H9 (cell line): Measurements from ENCODE around the gene RSF1. TPM values are rescaled to one million over a fixed set of nuclear protein-coding genes. Genes with fewer than 3 reads are reported as not detected.
"Not testable (repeated sequence)": the region's sequence is repeated elsewhere in the genome, so short reads cannot be mapped to it uniquely, and the experiment has no call there.

Source experiments
- DNase-seq: peaks from one replicate; pipeline ENCODE4 v3.0.0-alpha.2; 2017
- H2AFZ ChIP-seq: one replicate; pipeline ENCODE4 v1.6.1; 2013; ENCODE audit warnings: mild to moderate bottlenecking, low read length, control low read depth, moderate library complexity
- H2AK5ac ChIP-seq: 2 replicates; pipeline ENCODE4 v1.6.1; 2013; ENCODE audit warnings: low read length, control low read depth, mixed read lengths; ENCODE audit not compliant: insufficient read length
- H2BK120ac ChIP-seq: one replicate; pipeline ENCODE4 v1.6.1; 2013; ENCODE audit warnings: low read depth, mild to moderate bottlenecking, low read length, control low read depth, inconsistent platforms; ENCODE audit not compliant: poor library complexity, severe bottlenecking
- H2BK12ac ChIP-seq: 2 replicates; pipeline ENCODE4 v1.6.1; 2013; ENCODE audit warnings: low read length, control low read depth, mixed read lengths, low read depth; ENCODE audit not compliant: insufficient read length
- H2BK15ac ChIP-seq: 2 replicates; pipeline ENCODE4 v1.6.1; 2013; ENCODE audit warnings: low read depth, low read length, control low read depth
- H2BK20ac ChIP-seq: one replicate; pipeline ENCODE4 v1.6.1; 2013; ENCODE audit warnings: low read depth, mild to moderate bottlenecking, low read length, control low read depth, inconsistent platforms; ENCODE audit not compliant: poor library complexity, severe bottlenecking
- H2BK5ac ChIP-seq: 2 replicates; pipeline ENCODE4 v1.6.1; 2013; ENCODE audit warnings: low read length, control low read depth, mixed read lengths; ENCODE audit not compliant: insufficient read length
- H3K14ac ChIP-seq: 2 replicates; pipeline ENCODE4 v1.6.1; 2013; ENCODE audit warnings: low read length, control low read depth; ENCODE audit not compliant: insufficient read depth
- H3K18ac ChIP-seq: 2 replicates; pipeline ENCODE4 v1.6.1; 2013; ENCODE audit warnings: low read depth, mild to moderate bottlenecking, mixed read lengths, low read length, control low read depth; ENCODE audit not compliant: insufficient read length
- H3K23ac ChIP-seq: 2 replicates; pipeline ENCODE4 v1.6.1; 2013; ENCODE audit warnings: low read length, control low read depth, mixed read lengths, low read depth; ENCODE audit not compliant: insufficient read length
- H3K23me2 ChIP-seq: 2 replicates; pipeline ENCODE4 v1.6.1; 2013; ENCODE audit warnings: low read depth, mild to moderate bottlenecking, mixed read lengths, low read length, control low read depth; ENCODE audit not compliant: insufficient read length, poor library complexity, severe bottlenecking
- H3K27ac ChIP-seq: 2 replicates; pipeline ENCODE4 v1.5.1; 2013; ENCODE audit warnings: low read length, control low read depth, mixed read lengths, low read depth; ENCODE audit not compliant: insufficient read length
- H3K27me3 ChIP-seq: 2 replicates; pipeline ENCODE4 v1.6.1; 2013; ENCODE audit warnings: low read length, control low read depth, inconsistent platforms; ENCODE audit not compliant: insufficient read depth
- H3K4ac ChIP-seq: 2 replicates; pipeline ENCODE4 v1.6.1; 2013; ENCODE audit warnings: low read depth, mild to moderate bottlenecking, control low read depth, inconsistent platforms, low read length, moderate library complexity
- H3K4me1 ChIP-seq: 2 replicates; pipeline ENCODE4 v1.6.1; 2013; ENCODE audit warnings: low read length, control low read depth, inconsistent platforms; ENCODE audit not compliant: insufficient read depth
- H3K4me2 ChIP-seq: 2 replicates; pipeline ENCODE4 v1.6.1; 2013; ENCODE audit warnings: low read length, control low read depth, mixed read lengths; ENCODE audit not compliant: insufficient read length, insufficient read depth
- H3K56ac ChIP-seq: 2 replicates; pipeline ENCODE4 v1.6.1; 2013; ENCODE audit warnings: low read depth, mild to moderate bottlenecking, mixed read lengths, low read length, control low read depth; ENCODE audit not compliant: insufficient read length
- H3K79me1 ChIP-seq: 2 replicates; pipeline ENCODE4 v1.6.1; 2013; ENCODE audit warnings: low read depth, mild to moderate bottlenecking, moderate library complexity, low read length, control low read depth, inconsistent platforms; ENCODE audit not compliant: insufficient read depth, poor library complexity, severe bottlenecking
- H3K79me2 ChIP-seq: 2 replicates; pipeline ENCODE4 v1.6.1; 2013; ENCODE audit warnings: low read length, control low read depth, inconsistent platforms; ENCODE audit not compliant: insufficient read depth
- H3K9ac ChIP-seq: 2 replicates; pipeline ENCODE4 v1.6.1; 2013; ENCODE audit warnings: low read length, control low read depth, mixed read lengths; ENCODE audit not compliant: insufficient read length; ENCODE audit errors: extremely low read depth
- H3K9me3 ChIP-seq: one replicate; pipeline ENCODE4 v1.6.1; 2013; ENCODE audit warnings: low read depth, low read length, inconsistent platforms; ENCODE audit not compliant: control insufficient read depth
- H3T11ph ChIP-seq: one replicate; pipeline ENCODE4 v1.6.1; 2013; ENCODE audit warnings: mild to moderate bottlenecking, low read length, control low read depth, inconsistent platforms
- H4K20me1 ChIP-seq: one replicate; pipeline ENCODE4 v1.6.1; 2013; ENCODE audit not compliant: control insufficient read depth, insufficient read length, insufficient read depth
- H4K5ac ChIP-seq: 2 replicates; pipeline ENCODE4 v1.6.1; 2013; ENCODE audit warnings: low read depth, mild to moderate bottlenecking, mixed read lengths, low read length, control low read depth; ENCODE audit not compliant: insufficient read length
- H4K8ac ChIP-seq: replicated peaks from 2 replicates; pipeline ENCODE4 v1.6.1; 2013; ENCODE audit warnings: low read length, control low read depth, mixed read lengths, low read depth; ENCODE audit not compliant: insufficient read length
- H4K91ac ChIP-seq: 2 replicates; pipeline ENCODE4 v1.6.1; 2013; ENCODE audit warnings: low read depth, mild to moderate bottlenecking, moderate library complexity, mixed read lengths, low read length, control low read depth; ENCODE audit not compliant: insufficient read length
- H3K27ac Mint-ChIP-seq, 3 experiments: 2 replicates in 2 of 3; 3 replicates in 1 of 3; pipeline ENCODE4 v1.8.0; 2020 to 2021; ENCODE audit warnings: mixed read lengths in 3 of 3, mild to moderate bottlenecking in 1 of 3, moderate library complexity in 1 of 3
- H3K27me3 Mint-ChIP-seq: 2 replicates; pipeline ENCODE4 v1.8.0; 2021; ENCODE audit warnings: low read depth, mild to moderate bottlenecking, moderate library complexity, mixed read lengths
- H3K36me3 Mint-ChIP-seq, 3 experiments: 2 replicates in 2 of 3; 3 replicates in 1 of 3; pipeline ENCODE4 v1.8.0; 2020 to 2021; ENCODE audit warnings: low read depth in 3 of 3, mixed read lengths in 3 of 3; ENCODE audit not compliant: insufficient read depth in 1 of 3
- H3K4me1 Mint-ChIP-seq, 2 experiments: 2 replicates each; pipeline ENCODE4 v1.8.0; 2020; ENCODE audit warnings: mixed read lengths in 2 of 2
- H3K4me3 Mint-ChIP-seq, 2 experiments: 2 replicates in 1 of 2; 3 replicates in 1 of 2; pipeline ENCODE4 v1.8.0; 2020 to 2021; ENCODE audit warnings: mild to moderate bottlenecking in 2 of 2, mixed read lengths in 2 of 2, moderate library complexity in 1 of 2
- H3K9me3 Mint-ChIP-seq, 2 experiments: 2 replicates in 1 of 2; 3 replicates in 1 of 2; pipeline ENCODE4 v1.8.0; 2020; ENCODE audit warnings: mild to moderate bottlenecking in 2 of 2, mixed read lengths in 2 of 2, moderate library complexity in 1 of 2
- CTCF ChIP-seq: fragments of 200-600 bp; sonication (generic); conservative IDR thresholded peaks from 3 replicates; pipeline ENCODE4 v1.8.0; 2021; ENCODE audit warnings: antibody characterized with exemption, mild to moderate bottlenecking
- WGBS: extraction: QIAGEN DNeasy Blood & Tissue Kit; methylation state at CpG from one replicate; pipeline ENCODE4 v1.1.7; 2013; ENCODE audit warnings: missing lambda C conversion rate, low lambda C conversion rate, mixed read lengths; ENCODE audit not compliant: insufficient read length; ENCODE audit errors: extremely low coverage; 5-methylcytosine and 5-hydroxymethylcytosine counted together
- total RNA-seq: library from RNA; stranded (reverse); gene quantifications from 2 replicates; pipeline ENCODE4 v1.2.1, GENCODE V29; 2021

Gene RSF1
- total RNA-seq, 1 experiment from 2014 or later = 82.6 TPM

GRCh38 chr11:77636731-77637344 lies 183.7 kb downstream of the RSF1 start:
- H3K23ac ChIP-seq = no peak overlapping the region
- no peak overlapping the region for H2AFZ ChIP-seq
- H3K27me3 ChIP-seq = no peaks in the 10 kb centered on the region
- peaks cover 16% of the 10 kb centered on the region for H3K23me2 ChIP-seq
- H3K9me3 ChIP-seq = no peaks in the 10 kb centered on the region
- no peak overlapping the region for H4K5ac ChIP-seq
- no peak overlapping the region for H3K27ac ChIP-seq
- H3K79me2 ChIP-seq = peaks cover 21% of the 10 kb centered on the region
- no peak overlapping the region for H2BK15ac ChIP-seq
- H3K27ac Mint-ChIP-seq = peak overlapping the region; percentile 44 to 85 (median 76); a peak in 4 of 7 replicates
- no peak overlapping the region for H3K18ac ChIP-seq
- H3K79me1 ChIP-seq = peaks cover 7% of the 10 kb centered on the region
- H3K9ac ChIP-seq = peak overlapping the region; percentile 81
- peak overlapping the region; percentile 93 to 94 for H3K4me3 Mint-ChIP-seq
- H2AK5ac ChIP-seq = no peak overlapping the region
- H2BK12ac ChIP-seq = no peak overlapping the region
- no peak overlapping the region for H3K4ac ChIP-seq
- no peak overlapping the region for H3K14ac ChIP-seq
- no peaks in the 10 kb centered on the region for H3K4me1 ChIP-seq
- no peak overlapping the region for H4K91ac ChIP-seq
- no CpG with 5 or more reads among the region's 14 CpGs for WGBS
- H2BK5ac ChIP-seq = no peak overlapping the region
- no peaks in the 10 kb centered on the region for H4K20me1 ChIP-seq
- peaks cover 15 to 18% of the 10 kb centered on the region in 2 experiments for H3K4me1 Mint-ChIP-seq
- H2BK20ac ChIP-seq = no peak overlapping the region
- no peak overlapping the region for H4K8ac ChIP-seq
- H2BK120ac ChIP-seq = no peak overlapping the region
- no peaks in the 10 kb centered on the region; the same call in 1 of the 2 replicates for H3K27me3 Mint-ChIP-seq
- DNase-seq = no peak
- peak overlapping the region; percentile 92 for H3K4me2 ChIP-seq
- H3K56ac ChIP-seq = no peak overlapping the region
- TF ChIP-seq CTCF = no peak
- H3K36me3 Mint-ChIP-seq = peaks cover 14 to 22% (median 21%) of the 10 kb centered on the region in 3 experiments
- peaks cover 0 to 3% of the 10 kb centered on the region in 2 experiments; a peak in 3 of 5 replicates for H3K9me3 Mint-ChIP-seq
- no peak overlapping the region for H3T11ph ChIP-seq

GRCh38 chr11:77633926-77634325 lies 186.6 kb downstream of the RSF1 start:
- not testable (repeated sequence) for H3K27me3 Mint-ChIP-seq
- WGBS = no CpG with 5 or more reads among the region's 5 CpGs

More at GRCh38 chr11:77633926-77634325, 186.6 kb downstream of the RSF1 start:
- not testable (repeated sequence) for H3K9ac ChIP-seq, DNase-seq, H3K23ac ChIP-seq, H2BK20ac ChIP-seq, H4K8ac ChIP-seq, H2BK15ac ChIP-seq, H4K5ac ChIP-seq, H3K56ac ChIP-seq, H3K27ac ChIP-seq, H3K27me3 ChIP-seq, H3K4me3 Mint-ChIP-seq, H3K14ac ChIP-seq, H2BK12ac ChIP-seq, H3K4me1 ChIP-seq, H3K9me3 ChIP-seq, H3K9me3 Mint-ChIP-seq, H3K4me2 ChIP-seq, H3K79me1 ChIP-seq, H2AK5ac ChIP-seq, H3K18ac ChIP-seq, H2BK5ac ChIP-seq, H3K4ac ChIP-seq, H2BK120ac ChIP-seq, H3T11ph ChIP-seq, H2AFZ ChIP-seq, H4K20me1 ChIP-seq, H4K91ac ChIP-seq
- peaks cover 16% of the 10 kb centered on the region for H3K23me2 ChIP-seq
- H3K79me2 ChIP-seq = peaks cover 25% of the 10 kb centered on the region
- peaks cover 15 to 18% of the 10 kb centered on the region in 2 experiments for H3K4me1 Mint-ChIP-seq
- 0 out of 7 replicates have a peak overlapping the region, but pooled peaks of 1 of the 3 experiments have one; percentile 28 for H3K27ac Mint-ChIP-seq
- H3K36me3 Mint-ChIP-seq = peaks cover 15 to 31% (median 28%) of the 10 kb centered on the region in 3 experiments
